HG03457 (cell line): ENCODE results near the gene CSRP1.
A peak's percentile ranks its signal among the peaks of the same experiment; 100 is the strongest.
"Not testable (repeated sequence)": the region's sequence is repeated elsewhere in the genome, so short reads cannot be mapped to it uniquely, and the experiment has no call there.

Experiments
- ATAC-seq: cut with Tn5 transposase; IDR thresholded peaks from one replicate; pipeline ENCODE4 v1.9.1; 2021; ENCODE audit warnings: moderate number of reproducible peaks; ENCODE audit not compliant: unreplicated experiment

The CSRP1 gene

GRCh38 chr1:201498621-201499020 is 8.3 kb downstream of the CSRP1 start:
- ATAC-seq, result no peak

GRCh38 chr1:201497935-201498509 is 8.9 kb downstream of the CSRP1 start:
- ATAC-seq, result no peak

- ATAC-seq, result no peak
These were observed 10.6 kb downstream of the CSRP1 start for GRCh38 chr1:201496296-201496690.

- ATAC-seq, result no peak
These were observed 11.2 kb downstream of the CSRP1 start for GRCh38 chr1:201495551-201496295.

- no peak for ATAC-seq
These were observed 12.9 kb downstream of the CSRP1 start for GRCh38 chr1:201493757-201494617.

- ATAC-seq, result not testable (repeated sequence)
These were observed 13.8 kb downstream of the CSRP1 start for GRCh38 chr1:201493026-201493656.

- ATAC-seq, result no peak
These were observed 14.9 kb downstream of the CSRP1 start for GRCh38 chr1:201491896-201492511.

GRCh38 chr1:201490708-201491131 is 16.2 kb downstream of the CSRP1 start:
- ATAC-seq, result no peak

- no peak for ATAC-seq
These were observed 17.2 kb downstream of the CSRP1 start for GRCh38 chr1:201489643-201490261.

GRCh38 chr1:201488830-201489589 is 17.9 kb downstream of the CSRP1 start:
- ATAC-seq, result no peak

GRCh38 chr1:201487742-201488141 is 19.2 kb downstream of the CSRP1 start:
- no peak for ATAC-seq

GRCh38 chr1:201486187-201486586 is 20.7 kb downstream of the CSRP1 start:
- no peak for ATAC-seq

- no peak for ATAC-seq
These were observed 21.6 kb downstream of the CSRP1 start for GRCh38 chr1:201485184-201485774.

GRCh38 chr1:201483373-201483949 is 23.5 kb downstream of the CSRP1 start:
- no peak for ATAC-seq

GRCh38 chr1:201482755-201483154 is 24.2 kb downstream of the CSRP1 start:
- no peak for ATAC-seq

- peak; percentile 52 for ATAC-seq
These were observed 25.0 kb downstream of the CSRP1 start for GRCh38 chr1:201481761-201482493.

GRCh38 chr1:201481004-201481380 is 25.9 kb downstream of the CSRP1 start:
- no peak for ATAC-seq
